GM18520 (cell line): Measurements from ENCODE around the gene NPHS1.
"Not testable (repeated sequence)": the region's sequence is repeated elsewhere in the genome, so short reads cannot be mapped to it uniquely, and the experiment has no call there.

Source experiments
- ATAC-seq: cut with Tn5 transposase; IDR thresholded peaks from one replicate; pipeline ENCODE4 v1.9.1; 2021; ENCODE audit not compliant: unreplicated experiment

Gene NPHS1

DNA sequence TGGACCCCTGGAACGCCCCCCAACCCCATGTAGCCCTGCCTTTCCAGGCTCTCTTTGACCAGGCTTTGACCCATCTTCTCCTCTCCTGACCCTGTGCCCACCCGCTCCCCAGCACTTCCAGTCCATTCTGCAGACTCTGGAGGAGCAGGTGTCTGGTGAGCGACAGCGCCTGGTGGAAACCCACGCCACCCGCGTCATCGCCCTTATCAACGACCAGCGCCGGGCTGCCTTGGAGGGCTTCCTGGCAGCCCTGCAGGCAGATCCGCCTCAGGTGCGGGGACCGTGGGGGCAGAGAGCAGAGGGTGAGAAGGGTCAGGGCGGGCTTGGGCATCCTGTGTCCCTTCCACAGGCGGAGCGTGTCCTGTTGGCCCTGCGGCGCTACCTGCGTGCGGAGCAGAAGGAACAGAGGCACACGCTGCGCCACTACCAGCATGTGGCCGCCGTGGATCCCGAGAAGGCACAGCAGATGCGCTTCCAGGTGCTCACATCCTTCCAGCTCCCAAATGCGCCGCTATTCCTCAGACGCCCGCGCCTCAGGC lies 22.2 kb upstream of the NPHS1 start:
- ATAC-seq: no peak

DNA sequence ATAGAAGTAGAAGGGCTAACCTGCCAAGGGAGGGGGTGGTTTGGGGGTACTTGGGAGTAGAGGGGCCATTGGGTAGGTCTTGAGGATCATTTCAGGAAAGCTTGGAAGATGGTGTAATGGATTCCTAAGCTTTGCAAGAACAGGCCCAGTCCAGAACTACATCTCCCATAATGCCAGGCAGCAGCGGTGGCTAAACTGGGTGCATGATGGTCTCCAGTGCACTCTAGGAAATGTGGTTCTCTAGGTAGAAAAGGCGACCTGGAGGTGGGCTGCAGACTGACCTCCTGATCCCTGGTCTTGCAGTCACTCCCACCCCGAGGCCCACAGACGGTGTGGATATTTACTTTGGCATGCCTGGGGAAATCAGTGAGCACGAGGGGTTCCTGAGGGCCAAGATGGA lies 19.9 kb upstream of the NPHS1 start:
- ATAC-seq: no peak

DNA sequence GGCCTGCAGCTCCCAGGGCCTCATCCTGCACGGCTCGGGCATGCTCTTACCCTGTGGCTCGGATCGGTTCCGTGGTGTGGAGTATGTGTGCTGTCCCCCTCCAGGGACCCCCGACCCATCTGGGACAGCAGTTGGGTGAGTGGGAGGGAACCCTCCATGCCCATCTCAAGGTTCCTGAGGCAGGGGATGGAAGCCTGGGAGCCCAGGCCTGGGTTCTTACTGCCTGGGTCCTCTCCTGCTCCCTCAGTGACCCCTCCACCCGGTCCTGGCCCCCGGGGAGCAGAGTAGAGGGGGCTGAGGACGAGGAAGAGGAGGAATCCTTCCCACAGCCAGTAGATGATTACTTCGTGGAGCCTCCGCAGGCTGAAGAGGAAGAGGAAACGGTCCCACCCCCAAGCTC lies 19.3 kb upstream of the NPHS1 start:
- ATAC-seq: no peak

DNA sequence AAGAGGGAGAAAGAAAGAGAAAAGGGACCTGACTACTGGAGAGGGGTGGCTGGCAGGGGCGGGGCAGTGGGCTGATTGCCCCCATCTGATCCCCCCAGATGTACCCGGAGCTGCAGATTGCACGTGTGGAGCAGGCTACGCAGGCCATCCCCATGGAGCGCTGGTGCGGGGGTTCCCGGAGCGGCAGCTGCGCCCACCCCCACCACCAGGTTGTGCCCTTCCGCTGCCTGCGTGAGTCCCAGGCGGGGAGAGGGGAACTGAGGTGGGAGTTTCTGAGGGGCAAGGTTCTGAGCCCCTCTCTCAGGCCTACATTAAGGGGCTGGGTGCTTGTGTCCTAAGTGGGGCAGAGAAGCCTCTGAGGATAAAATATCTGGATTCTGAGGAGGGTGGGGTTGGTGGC lies 18.5 kb upstream of the NPHS1 start:
- no peak for ATAC-seq

DNA sequence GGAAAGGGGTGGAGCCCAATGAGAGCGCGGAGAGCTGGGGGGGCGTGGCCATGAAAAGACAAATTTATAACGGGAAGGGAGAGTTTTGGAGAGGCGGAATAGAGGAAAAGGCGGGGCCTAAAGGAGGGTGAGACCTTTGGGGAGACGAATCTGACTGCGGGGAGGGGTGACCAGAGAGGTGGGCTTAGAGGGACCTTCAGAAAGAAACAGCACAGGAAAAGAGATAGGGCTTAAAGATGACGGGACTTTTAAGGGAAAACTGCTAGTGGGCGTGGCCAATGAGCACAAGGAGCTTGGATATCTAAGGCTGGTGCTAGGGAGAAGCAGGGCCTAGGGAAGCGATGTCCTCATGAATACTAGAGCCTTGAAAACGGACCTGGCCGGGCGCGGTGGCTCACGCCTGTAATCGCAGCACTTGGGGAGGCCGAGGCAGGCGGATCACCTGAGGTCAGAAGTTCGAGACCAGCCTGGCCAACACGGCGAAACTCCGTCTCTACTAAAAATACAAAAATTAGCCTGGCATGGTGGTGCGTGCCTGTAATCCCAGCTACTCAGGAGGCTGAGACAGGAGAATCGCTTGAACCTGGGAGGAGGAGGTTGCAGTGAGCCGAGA lies 17.9 kb upstream of the NPHS1 start:
- ATAC-seq: not testable (repeated sequence)

DNA sequence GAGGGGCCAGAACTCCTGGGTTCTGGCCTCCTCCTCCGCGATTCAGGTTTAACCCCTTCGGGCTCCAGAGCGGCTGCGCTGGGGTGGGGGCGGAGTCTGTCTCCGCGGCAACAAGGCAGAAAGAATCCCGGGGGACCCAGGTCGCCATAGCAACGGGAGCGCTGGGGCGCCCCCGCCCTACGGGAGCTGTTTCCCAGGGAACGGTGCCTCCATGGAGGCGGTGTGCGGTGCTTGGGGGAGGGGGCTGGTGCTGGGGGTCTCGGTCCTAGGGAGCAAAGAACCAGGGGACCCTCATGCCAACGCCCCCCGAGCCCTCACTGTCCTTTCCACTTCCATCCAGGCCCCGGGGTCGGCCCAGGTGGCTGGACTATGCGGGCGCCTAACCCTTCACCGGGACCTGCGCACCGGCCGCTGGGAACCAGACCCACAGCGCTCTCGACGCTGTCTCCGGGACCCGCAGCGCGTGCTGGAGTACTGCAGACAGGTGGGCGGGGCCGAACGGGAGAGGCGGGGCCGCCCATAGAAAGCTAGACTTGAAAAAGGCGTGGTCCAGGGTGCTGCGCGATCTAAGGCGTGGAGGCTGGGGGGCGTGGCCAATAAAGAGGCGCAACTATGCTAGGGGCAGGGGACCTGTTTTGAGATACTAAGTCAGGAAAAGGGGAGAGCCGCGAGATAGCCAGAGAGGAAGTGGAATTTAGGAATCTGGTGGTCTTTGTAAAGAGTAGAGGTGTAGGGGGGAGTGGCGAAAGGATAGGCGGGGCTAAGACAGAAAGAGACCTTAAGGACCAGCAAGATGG lies 17.2 kb upstream of the NPHS1 start:
- no peak for ATAC-seq

DNA sequence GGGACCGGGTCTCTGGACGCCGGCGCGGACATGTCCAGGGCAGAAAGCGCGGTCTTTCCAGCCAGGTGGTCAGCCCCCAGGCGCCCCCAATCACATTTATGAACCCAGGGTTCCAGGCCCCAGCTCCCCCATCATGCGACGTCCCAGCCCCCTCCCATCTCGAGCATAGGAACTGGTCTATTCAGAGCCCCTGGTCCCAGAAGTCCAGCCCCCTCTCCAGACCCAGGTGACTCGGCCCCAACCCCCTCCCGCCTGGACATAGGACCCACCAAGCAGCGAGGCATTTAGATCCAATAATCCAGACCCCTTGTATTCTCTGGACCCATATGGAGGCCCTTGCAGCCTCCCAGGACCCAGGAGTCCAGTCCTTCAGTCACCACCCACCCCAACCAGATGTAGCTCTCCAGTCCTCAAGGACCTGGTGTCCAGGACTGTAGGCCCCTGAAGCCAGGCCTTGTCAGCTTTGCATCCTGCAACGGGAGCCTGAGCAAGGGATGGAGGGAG lies 16.6 kb upstream of the NPHS1 start:
- ATAC-seq: no peak

DNA sequence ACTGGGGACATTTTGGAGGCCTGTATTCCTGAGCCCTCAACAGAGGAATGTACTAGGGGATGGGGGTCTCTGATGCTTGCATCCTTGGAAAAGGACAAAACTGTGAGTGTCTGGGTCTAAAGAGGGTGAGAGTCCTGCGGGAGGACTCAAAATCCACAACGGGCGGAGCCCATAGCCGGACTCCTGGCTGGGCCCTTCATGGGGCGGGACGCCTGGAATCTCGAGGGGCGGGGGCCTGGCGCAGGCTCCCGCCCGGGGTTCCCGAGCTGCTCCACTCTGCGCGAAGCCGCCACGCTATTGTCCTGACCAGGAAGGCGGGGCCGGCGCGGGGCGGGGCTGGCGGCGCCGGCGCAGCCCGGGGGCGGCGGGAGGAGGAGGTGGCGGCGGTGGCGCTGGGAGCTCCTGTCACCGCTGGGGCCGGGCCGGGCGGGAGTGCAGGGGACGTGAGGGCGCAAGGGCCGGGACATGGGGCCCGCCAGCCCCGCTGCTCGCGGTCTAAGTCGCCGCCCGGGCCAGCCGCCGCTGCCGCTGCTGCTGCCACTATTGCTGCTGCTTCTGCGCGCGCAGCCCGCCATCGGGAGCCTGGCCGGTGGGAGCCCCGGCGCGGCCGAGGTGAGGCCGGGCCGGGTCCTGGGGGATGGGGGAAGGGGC lies 16.0 kb upstream of the NPHS1 start, which contains the start of gene APLP1:
TSS of gene APLP1 (plus strand) at position 403 of the 651 bp plus-strand sequence. CDS start at position 466, 63 bp downstream.
- ATAC-seq: peak; percentile 43

DNA sequence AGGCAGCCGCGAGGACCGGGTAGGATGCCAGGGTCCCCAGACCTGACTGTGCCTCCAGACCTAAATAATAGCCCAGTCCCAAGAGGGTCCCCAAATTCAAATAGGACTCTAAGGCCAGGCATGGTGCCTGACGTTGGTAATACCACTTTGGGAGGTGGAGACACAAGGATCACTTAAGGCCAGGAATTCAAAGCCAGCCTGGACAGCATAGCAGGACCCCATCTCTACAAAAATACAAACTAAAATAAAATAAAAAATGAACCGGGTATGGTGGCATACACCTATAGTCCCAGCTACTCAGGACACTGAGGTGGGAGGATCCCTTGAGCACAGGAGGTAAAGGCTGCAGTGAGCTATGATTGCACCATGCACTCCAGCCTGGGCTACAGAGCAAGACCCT lies 10.7 kb upstream of the NPHS1 start:
- ATAC-seq: no peak

DNA sequence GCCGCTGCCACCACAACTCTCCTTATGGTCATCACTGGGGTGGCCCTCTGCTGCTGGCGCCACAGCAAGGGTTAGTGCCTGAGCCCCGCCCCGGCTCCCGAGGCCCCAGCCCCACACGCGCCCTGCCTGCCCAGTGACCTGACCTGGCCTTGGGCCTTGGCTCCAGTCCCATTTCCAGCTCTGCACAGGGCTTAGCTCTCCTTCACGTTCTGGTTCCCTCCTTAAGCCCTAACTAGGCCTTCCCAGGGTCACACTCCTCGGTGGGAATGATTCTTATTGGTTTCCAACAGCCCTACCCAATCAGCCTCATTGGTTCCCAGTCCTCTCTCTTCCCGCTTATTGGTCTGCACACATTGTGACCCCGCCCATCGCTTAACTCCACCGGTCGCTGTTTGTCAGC lies 10.2 kb upstream of the NPHS1 start:
- ATAC-seq: no peak

DNA sequence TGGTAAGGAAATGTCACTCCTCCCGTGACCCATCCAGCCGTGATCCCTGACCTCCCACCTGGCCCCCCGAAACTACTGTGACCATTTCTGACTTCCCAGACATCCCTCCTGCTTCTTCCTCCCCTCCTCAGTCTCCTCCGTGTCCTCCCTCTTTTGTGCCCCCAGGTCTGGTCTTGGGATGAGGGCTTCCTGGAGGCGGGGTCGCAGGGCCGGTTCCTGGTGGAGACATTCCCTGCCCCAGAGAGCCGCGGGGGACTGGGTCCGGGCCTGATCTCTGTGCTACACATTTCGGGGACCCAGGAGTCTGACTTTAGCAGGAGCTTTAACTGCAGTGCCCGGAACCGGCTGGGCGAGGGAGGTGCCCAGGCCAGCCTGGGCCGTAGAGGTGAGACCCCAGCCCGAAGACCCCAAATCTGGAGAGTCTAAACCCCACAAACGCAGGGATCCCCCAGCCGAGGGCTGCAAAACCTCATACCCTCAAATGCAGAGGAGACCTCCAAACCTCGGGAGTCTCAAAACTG lies 9.4 kb upstream of the NPHS1 start:
- no peak for ATAC-seq

DNA sequence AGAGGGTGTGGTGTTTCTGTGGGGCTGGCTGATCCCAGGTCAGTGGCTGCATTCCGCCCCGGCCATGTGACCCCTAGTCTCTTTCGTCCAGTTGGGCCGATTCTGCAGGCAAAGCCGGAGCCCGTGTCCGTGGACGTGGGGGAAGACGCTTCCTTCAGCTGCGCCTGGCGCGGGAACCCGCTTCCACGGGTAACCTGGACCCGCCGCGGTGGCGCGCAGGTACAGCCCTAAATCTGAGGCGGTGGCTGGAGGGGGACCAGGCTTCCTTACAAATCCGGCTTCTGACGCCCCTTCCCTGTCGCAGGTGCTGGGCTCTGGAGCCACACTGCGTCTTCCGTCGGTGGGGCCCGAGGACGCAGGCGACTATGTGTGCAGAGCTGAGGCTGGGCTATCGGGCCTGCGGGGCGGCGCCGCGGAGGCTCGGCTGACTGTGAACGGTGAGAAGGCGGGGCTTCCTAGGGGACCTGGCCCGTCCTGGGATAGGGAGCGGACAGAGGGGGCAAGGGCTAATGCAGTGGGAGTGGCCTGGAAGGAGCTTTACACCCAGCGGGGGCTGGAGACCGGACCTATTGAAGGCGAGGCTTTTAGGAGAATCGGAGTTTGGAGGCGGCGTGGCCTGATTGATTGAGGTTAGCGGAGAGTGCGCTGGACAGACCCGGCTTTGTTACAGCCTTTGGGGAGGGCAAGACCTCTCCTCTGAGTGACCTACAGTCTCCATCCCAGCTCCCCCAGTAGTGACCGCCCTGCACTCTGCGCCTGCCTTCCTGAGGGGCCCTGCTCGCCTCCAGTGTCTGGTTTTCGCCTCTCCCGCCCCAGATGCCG lies 8.7 kb upstream of the NPHS1 start:
- no peak for ATAC-seq

DNA sequence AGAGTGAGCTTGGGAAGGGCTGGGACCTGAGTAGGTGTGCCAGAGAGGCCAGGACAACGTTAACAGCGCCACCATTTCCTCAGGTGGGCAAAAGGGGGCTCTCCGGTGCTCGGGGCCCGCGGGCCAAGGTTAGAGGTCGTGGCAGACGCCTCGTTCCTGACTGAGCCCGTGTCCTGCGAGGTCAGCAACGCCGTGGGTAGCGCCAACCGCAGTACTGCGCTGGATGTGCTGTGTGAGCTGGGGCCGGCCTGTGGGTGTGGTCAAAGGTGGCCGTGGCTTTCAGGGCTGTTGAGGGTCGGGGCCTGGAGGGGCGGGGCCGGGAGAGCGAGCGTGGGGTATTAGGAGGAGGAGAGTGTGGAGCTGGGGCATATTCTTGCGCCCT lies 8.1 kb upstream of the NPHS1 start:
- no peak for ATAC-seq

DNA sequence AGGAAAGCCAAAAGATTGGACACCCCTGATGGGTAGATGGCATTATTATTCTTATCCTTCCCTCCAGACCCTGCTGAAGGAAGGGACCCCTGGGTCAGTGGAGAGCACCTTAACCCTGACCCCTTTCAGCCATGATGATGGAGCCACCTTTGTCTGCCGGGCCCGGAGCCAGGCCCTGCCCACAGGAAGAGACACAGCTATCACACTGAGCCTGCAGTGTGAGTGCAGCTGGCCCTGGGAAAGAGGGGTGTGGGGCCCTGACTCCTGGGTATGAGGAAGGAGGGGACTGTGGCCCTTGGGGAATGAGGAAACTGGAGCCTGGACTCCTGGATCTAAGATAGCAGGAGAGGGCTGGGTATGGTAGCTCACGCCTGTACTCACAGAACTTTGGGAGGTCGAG lies 7.1 kb upstream of the NPHS1 start:
- ATAC-seq: no peak

DNA sequence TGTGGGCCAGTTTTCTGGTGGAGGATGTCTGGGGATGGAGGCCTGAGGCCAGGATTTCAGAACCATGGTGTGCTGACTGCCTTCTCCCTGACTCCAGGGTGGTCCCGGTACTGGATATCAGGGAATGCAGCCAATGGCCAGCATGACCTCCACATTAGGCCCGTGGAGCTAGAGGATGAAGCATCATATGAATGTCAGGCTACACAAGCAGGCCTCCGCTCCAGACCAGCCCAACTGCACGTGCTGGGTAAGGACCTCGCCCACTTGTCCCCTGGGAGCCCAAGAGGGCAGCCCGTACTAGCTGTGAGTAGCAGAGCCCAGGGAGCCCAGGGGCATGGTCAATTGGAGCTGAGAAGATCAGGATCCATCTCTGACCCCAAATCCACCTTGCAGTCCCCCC lies 6.0 kb upstream of the NPHS1 start:
- ATAC-seq: no peak

DNA sequence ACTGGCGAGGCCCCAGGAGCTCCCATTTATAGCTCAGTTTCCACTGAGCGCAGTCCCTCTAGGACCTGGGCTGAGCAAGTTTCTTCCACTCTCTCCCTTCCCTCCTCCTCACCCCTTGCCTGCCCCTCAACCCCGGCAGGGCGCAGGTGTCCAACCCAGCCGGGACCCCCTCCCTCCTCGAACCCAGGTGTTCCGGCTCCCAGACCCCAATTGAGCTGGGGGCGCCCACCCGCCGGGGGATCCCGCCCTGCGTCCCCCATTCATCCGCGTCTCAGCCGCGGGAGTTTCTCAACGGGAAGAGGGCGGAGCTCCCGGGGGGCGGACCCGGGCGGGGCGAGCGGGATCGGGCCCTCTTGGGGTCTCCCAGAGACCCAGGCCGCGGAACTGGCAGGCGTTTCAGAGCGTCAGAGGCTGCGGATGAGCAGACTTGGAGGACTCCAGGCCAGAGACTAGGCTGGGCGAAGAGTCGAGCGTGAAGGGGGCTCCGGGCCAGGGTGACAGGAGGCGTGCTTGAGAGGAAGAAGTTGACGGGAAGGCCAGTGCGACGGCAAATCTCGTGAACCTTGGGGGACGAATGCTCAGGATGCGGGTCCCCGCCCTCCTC lies 4.3 kb upstream of the NPHS1 start, which contains the start of gene KIRREL2:
TSS of gene KIRREL2 (plus strand) at position 366 of the 604 bp plus-strand sequence. CDS start at position 575, 209 bp downstream.
- ATAC-seq: no peak

DNA sequence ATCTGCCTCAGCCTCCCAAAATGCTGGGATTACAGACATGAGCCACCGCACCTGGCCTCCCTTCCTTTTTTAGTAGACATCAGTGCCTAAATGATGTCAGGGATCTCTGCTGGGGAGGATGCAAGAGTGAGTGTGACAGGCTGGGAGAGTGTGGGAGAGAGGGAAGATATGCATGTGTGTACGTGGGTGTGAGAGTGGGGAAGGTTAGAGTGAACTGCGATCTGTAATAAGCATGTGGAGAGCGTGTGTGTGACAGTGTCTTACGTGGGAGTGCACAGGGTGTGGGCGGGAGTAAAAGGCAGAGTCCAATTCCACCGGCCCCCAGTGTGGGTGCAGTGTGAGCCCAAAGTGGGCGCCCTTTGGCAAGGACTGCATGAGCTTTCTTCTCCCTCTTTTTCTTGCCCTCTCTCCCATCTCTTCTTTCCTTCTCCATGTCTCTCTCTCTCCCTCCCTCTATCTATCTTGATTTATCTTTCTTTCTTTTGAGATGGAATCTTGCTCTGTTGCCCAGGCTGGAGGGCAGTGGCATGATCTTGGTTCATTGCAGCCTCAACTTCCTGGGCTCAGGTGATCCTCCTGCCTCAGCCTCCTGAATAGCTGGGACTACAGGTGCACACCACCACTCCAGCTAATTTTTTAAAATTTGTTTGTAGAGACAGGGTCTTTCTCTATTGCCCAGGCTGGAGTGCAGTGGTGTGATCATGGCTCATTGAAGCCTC lies 893 bp upstream of the NPHS1 start:
- ATAC-seq: no peak

DNA sequence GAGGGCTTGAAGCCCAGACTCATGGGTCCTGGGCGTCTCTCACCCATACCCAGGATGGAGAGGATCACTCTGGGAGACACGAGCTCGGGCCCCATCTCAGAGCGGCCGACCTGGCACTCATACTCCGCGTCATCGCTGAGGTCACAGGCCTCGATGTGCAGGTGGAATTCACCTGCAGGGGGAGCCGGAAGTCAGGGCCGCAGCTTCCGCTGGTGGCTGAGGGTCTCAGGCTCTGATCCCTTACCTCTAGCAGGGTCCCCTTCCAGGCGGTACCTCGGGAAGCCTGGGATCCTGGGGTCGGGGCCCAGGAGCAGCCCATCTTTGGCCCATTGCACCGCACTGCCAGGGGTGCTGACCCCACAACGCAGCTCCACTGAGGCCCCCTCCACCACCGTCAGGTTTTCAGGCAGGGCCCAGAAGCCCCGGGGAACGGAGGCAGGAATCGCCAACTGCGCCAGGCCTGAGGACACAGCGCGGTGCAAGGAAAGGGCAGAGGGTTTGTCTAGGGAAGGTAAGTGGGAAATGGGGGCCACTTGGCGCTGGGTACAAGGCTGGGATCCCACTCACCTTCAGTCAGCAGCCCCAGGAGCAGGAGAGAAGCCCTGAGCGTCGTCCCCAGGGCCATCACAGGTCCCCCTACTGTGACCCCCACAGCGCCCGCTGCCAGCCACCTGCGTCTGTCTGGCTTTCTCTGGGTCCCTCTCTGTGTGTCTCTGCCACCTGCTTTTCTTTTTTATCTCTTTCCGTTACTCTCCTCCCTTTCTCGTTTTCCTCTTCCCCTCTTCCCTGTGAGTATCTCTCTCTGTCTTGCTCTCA lies 883 bp downstream of the NPHS1 start:
- ATAC-seq: no peak
